Gastroesophageal sphincter (tissue), 4 donors: ENCODE results near the gene KREMEN1. TPM values are rescaled to one million over a fixed set of nuclear protein-coding genes. Genes with fewer than 3 reads are reported as not detected.

Source experiments
- ATAC-seq: fragments of 150-250 bp; one replicate; pipeline ENCODE4 v1.9.1; 2016; ENCODE audit warnings: mild to moderate bottlenecking, moderate library complexity
- H3K27ac ChIP-seq, 4 donors: fragments of 200-600 bp; sonication (generic) in 3 of 4; 1 replicate in 3 of 4; 2 replicates in 1 of 4; pipeline ENCODE4 v1.5.1; 2016 to 2019
- H3K27me3 ChIP-seq: fragments of 200-600 bp; sonication (generic); one replicate; pipeline ENCODE4 v1.5.1; 2019
- H3K36me3 ChIP-seq, 2 donors: fragments of 200-600 bp; sonication (generic); one replicate each; pipeline ENCODE4 v1.5.1; 2019; ENCODE audit warnings: control low read depth in 1 of 2
- H3K4me1 ChIP-seq, 3 donors: fragments of 200-600 bp; sonication (generic); 1 replicate in 2 of 3; 2 replicates in 1 of 3; pipeline ENCODE4 v1.5.1; 2016 to 2019; ENCODE audit warnings: control low read depth in 2 of 3
- H3K4me3 ChIP-seq, 2 donors: fragments of 200-600 bp; sonication (generic); one replicate each; pipeline ENCODE4 v1.5.1; 2019; ENCODE audit warnings: mild to moderate bottlenecking in 1 of 2, moderate library complexity in 1 of 2
- H3K9me3 ChIP-seq, 3 donors: fragments of 200-600 bp; sonication (generic); one replicate each; pipeline ENCODE4 v1.5.1; 2017 to 2019; ENCODE audit warnings: control low read depth in 2 of 3
- CTCF ChIP-seq, 4 experiments: fragments of 200-600 bp in 2 of 4; fragments of 450-650 bp in 2 of 4; sonication (generic) in 1 of 4; IDR thresholded peaks; one replicate each; pipeline ENCODE4 v1.5.1; 2017 to 2019; ENCODE audit warnings: antibody characterized with exemption in 4 of 4, mild to moderate bottlenecking in 2 of 4, moderate library complexity in 2 of 4
- EP300 ChIP-seq: sonication (generic); formaldehyde crosslinking; IDR thresholded peaks from one replicate; pipeline ENCODE4 v1.6.1; 2017; ENCODE audit warnings: antibody characterized with exemption, mild to moderate bottlenecking
- POLR2A ChIP-seq, 2 donors: fragments of 450-650 bp; IDR thresholded peaks; one replicate each; pipeline ENCODE4 v1.6.1; 2017; ENCODE audit warnings: antibody characterized with exemption in 2 of 2, mild to moderate bottlenecking in 2 of 2, moderate library complexity in 1 of 2
- POLR2AphosphoS5 ChIP-seq: sonication (generic); formaldehyde crosslinking; IDR thresholded peaks from one replicate; pipeline ENCODE4 v1.6.1; 2017; ENCODE audit warnings: antibody characterized with exemption
- WGBS, 2 donors: methylation state at CpG; one replicate each; pipeline ENCODE4 v1.1.5; 2018; ENCODE audit warnings: low coverage in 1 of 2; 5-methylcytosine and 5-hydroxymethylcytosine counted together
- total RNA-seq, 4 donors: library from RNA; depleted of rRNA; stranded (reverse); fragments of >200 nt; gene quantifications; one replicate each; pipeline ENCODE4 v1.1.0, GENCODE V29; 2016

The KREMEN1 gene
- total RNA-seq, 4 donors from 2014 or later, result 7.5 to 17.4 (median 10.8) TPM

- no peak for TF ChIP-seq POLR2A (IDR thresholded peaks at IDR 0.05)
- TF ChIP-seq POLR2AphosphoS5, result no peak
- TF ChIP-seq EP300, result no peak
- no peak for TF ChIP-seq CTCF (IDR thresholded peaks at IDR 0.05)
- Histone ChIP-seq H3K36me3 (peaks cover 0 to 29% of the 10 kb centered on the region in 2 donors), H3K4me3 (no peak overlapping the region), H3K27me3 (no peaks in the 10 kb centered on the region), H3K9me3 (no peaks in the 10 kb centered on the region), H3K4me1 (peaks cover 0 to 29% (median 0%) of the 10 kb centered on the region in 3 donors), H3K27ac (no peak overlapping the region)
- 58 to 94% methylated on average over 2 of the region's 2 CpGs for WGBS, 2 donors
- ATAC-seq, result no peak
Measured at GRCh38 chr22:29095459-29095858, 22.6 kb downstream of the KREMEN1 start.

- Histone ChIP-seq H3K4me3 (no peak overlapping the region), H3K36me3 (peaks cover 0 to 35% of the 10 kb centered on the region in 2 donors), H3K27ac (no peak overlapping the region), H3K27me3 (no peaks in the 10 kb centered on the region), H3K4me1 (peaks cover 0 to 22% (median 0%) of the 10 kb centered on the region in 3 donors), H3K9me3 (no peaks in the 10 kb centered on the region)
- WGBS, 2 donors, result 87 to 89% methylated on average over 8 to 11 of the region's 13 CpGs
- no peak for TF ChIP-seq POLR2A (IDR thresholded peaks at IDR 0.05)
- TF ChIP-seq POLR2AphosphoS5, result no peak
- TF ChIP-seq CTCF (IDR thresholded peaks at IDR 0.05), result no peak
- no peak for TF ChIP-seq EP300
- ATAC-seq, result no peak
Measured at GRCh38 chr22:29096736-29097669, 24.2 kb downstream of the KREMEN1 start.

- peaks cover 0 to 10% (median 0%) of the 10 kb centered on the region in 3 donors for H3K4me1 ChIP-seq
- 100% methylated on average over 2 of the region's 2 CpGs for WGBS, 2 donors
- ATAC-seq, result no peak
Measured at GRCh38 chr22:29098296-29098695, 25.5 kb downstream of the KREMEN1 start.

GRCh38 chr22:29102300-29102699 is 29.5 kb downstream of the KREMEN1 start:
- no peak overlapping the region for H3K4me3 ChIP-seq
- H3K27me3 ChIP-seq, result no peaks in the 10 kb centered on the region
- H3K4me1 ChIP-seq, result no peaks in the 10 kb centered on the region
- H3K36me3 ChIP-seq, result peaks cover 0 to 24% of the 10 kb centered on the region in 2 donors
- H3K9me3 ChIP-seq, result no peaks in the 10 kb centered on the region
- no peak for ATAC-seq
- no peak overlapping the region for H3K27ac ChIP-seq
- 89 to 95% methylated on average over 2 of the region's 2 CpGs for WGBS, 2 donors
- TF ChIP-seq POLR2A (IDR thresholded peaks at IDR 0.05), result no peak
- TF ChIP-seq POLR2AphosphoS5, result no peak
- TF ChIP-seq CTCF (IDR thresholded peaks at IDR 0.05), result no peak
- no peak for TF ChIP-seq EP300

More at GRCh38 chr22:29098296-29098695, 25.5 kb downstream of the KREMEN1 start:
- H3K27me3 ChIP-seq, result no peaks in the 10 kb centered on the region
- peaks cover 0 to 35% of the 10 kb centered on the region in 2 donors for H3K36me3 ChIP-seq
- no peak overlapping the region for H3K4me3 ChIP-seq
- TF ChIP-seq POLR2AphosphoS5 (no peak), EP300 (no peak), CTCF (IDR thresholded peaks at IDR 0.05) (no peak), POLR2A (IDR thresholded peaks at IDR 0.05) (no peak)
- H3K9me3 ChIP-seq, result no peaks in the 10 kb centered on the region
- no peak overlapping the region for H3K27ac ChIP-seq

GRCh38 chr22:29103121-29103520 is 30.3 kb downstream of the KREMEN1 start:
- H3K9me3 ChIP-seq, result no peaks in the 10 kb centered on the region
- peaks cover 0 to 24% of the 10 kb centered on the region in 2 donors for H3K36me3 ChIP-seq
- H3K4me1 ChIP-seq, result no peaks in the 10 kb centered on the region
- H3K27me3 ChIP-seq, result no peaks in the 10 kb centered on the region
- no peak for ATAC-seq
- TF ChIP-seq CTCF (IDR thresholded peaks at IDR 0.05) (no peak), EP300 (no peak), POLR2A (IDR thresholded peaks at IDR 0.05) (no peak), POLR2AphosphoS5 (no peak)
- WGBS, 2 donors, result 71 to 82% methylated on average over 1 of the region's 1 CpG
- H3K27ac ChIP-seq, result no peak overlapping the region
- H3K4me3 ChIP-seq, result no peak overlapping the region
